Panc1 (cell line): ENCODE measurements around the gene MYCBP2. TPM values are rescaled to one million over a fixed set of nuclear protein-coding genes. Genes with fewer than 3 reads are reported as not detected.
A peak's percentile ranks its signal among the peaks of the same experiment; 100 is the strongest.

ENCODE experiments used
- ATAC-seq: fragments of 200-7000 bp; cut with Tn5 transposase; 2 replicates; pipeline ENCODE4 v1.9.1; 2020; ENCODE audit warnings: mild to moderate bottlenecking, moderate library complexity
- BruUV-seq: library from RNA; stranded (reverse); fragments of 400-500 nt; replicated peaks from 2 replicates; lab custom pipeline; 2021; lab: Mats Ljungman, UMichigan
- CTCF ChIA-PET: fragments of 300-600 bp; sonication (Branson Sonifier 250); formaldehyde crosslinking; loops from one replicate; lab custom pipeline; 2022; ENCODE audit warnings: antibody characterized with exemption; lab: Charles Lee
- POLR2A ChIA-PET: fragments of 300-600 bp; sonication (Branson Sonifier 250); formaldehyde crosslinking; loops from one replicate; lab custom pipeline; 2022; ENCODE audit warnings: antibody characterized with exemption; lab: Charles Lee
- DNase-seq: peaks from one replicate; pipeline ENCODE4 v3.0.0-alpha.2; 2010; ENCODE audit warnings: low read depth, low spot score
- H3K27ac ChIP-seq: 2 replicates; pipeline ENCODE4 v1.5.1; 2011; ENCODE audit warnings: mild to moderate bottlenecking, low read length, inconsistent platforms
- H3K27me3 ChIP-seq: fragments of 200-500 bp; sonication (Bioruptor generic); 2 replicates; pipeline ENCODE4 v1.6.0; 2014; ENCODE audit warnings: low read length, inconsistent platforms; ENCODE audit not compliant: control insufficient read depth, insufficient read depth
- H3K36me3 ChIP-seq: fragments of 200-500 bp; sonication (Bioruptor generic); 2 replicates; pipeline ENCODE4 v1.5.1; 2014; ENCODE audit warnings: inconsistent platforms, mild to moderate bottlenecking, low read length, moderate library complexity; ENCODE audit not compliant: control insufficient read depth, insufficient read depth
- H3K4me1 ChIP-seq: 2 replicates; pipeline ENCODE4 v1.5.1; 2011; ENCODE audit warnings: inconsistent platforms, mild to moderate bottlenecking, low read length, moderate library complexity; ENCODE audit not compliant: control insufficient read depth, insufficient read depth
- H3K4me3 ChIP-seq, 2 experiments: 2 replicates each; pipeline ENCODE4 v1.5.1; 2011 to 2012; ENCODE audit warnings: low read depth in 2 of 2, low read length in 2 of 2, mild to moderate bottlenecking in 2 of 2, inconsistent platforms in 1 of 2, moderate library complexity in 1 of 2
- H3K9me3 ChIP-seq: fragments of 200-500 bp; sonication (Bioruptor generic); 2 replicates; pipeline ENCODE4 v1.5.1; 2014; ENCODE audit warnings: low read depth, mild to moderate bottlenecking, inconsistent platforms, low read length, moderate library complexity; ENCODE audit not compliant: control insufficient read depth, insufficient read depth
- POLR2AphosphoS5 ChIP-seq: IDR thresholded peaks from 2 replicates; pipeline ENCODE4 v1.6.1; 2012; ENCODE audit warnings: mild to moderate bottlenecking, low read depth, low read length, moderate library complexity
- SIN3A ChIP-seq: IDR thresholded peaks from 2 replicates; pipeline ENCODE4 v1.6.1; 2012; ENCODE audit warnings: low read depth, mild to moderate bottlenecking, low read length, moderate library complexity, borderline replicate concordance; ENCODE audit not compliant: insufficient read depth
- TCF7L2 ChIP-seq: IDR thresholded peaks from 2 replicates; pipeline ENCODE4 v1.6.1; 2011; ENCODE audit warnings: mild to moderate bottlenecking, low read depth, low read length, inconsistent platforms
- in situ Hi-C: cut with HindIII; loops from 2 replicates; pipeline ENCODE4 v1.10.0; 2016; ENCODE audit warnings: low sequenced_read_pairs, low pct_unique_long_range_greater_than_20kb
- intact Hi-C: fragments of 100-400 bp; cut with micrococcal nuclease; formaldehyde crosslinking; loops from one replicate; pipeline ENCODE4 v1.10.0; 2022; ENCODE audit not compliant: unreplicated experiment
- total RNA-seq: library from RNA; stranded (reverse); gene quantifications from one replicate; pipeline ENCODE4 v1.2.1, GENCODE V29; 2021; ENCODE audit not compliant: unreplicated experiment
- TF ChIP-seq, protein P1 (sequence below): fragments of 450-650 bp; IDR thresholded peaks from 2 replicates; pipeline ENCODE4 v1.5.1; 2017; ENCODE audit warnings: mild to moderate bottlenecking
- TF ChIP-seq, protein P2 (sequence below), 2 experiments: IDR thresholded peaks; 2 replicates each; pipeline ENCODE4 v1.6.1; 2011 to 2012; ENCODE audit warnings: low read depth in 2 of 2, control low read depth in 1 of 2, low read length in 1 of 2, mild to moderate bottlenecking in 1 of 2, moderate library complexity in 1 of 2; ENCODE audit not compliant: insufficient read depth in 1 of 2

MYCBP2 gene
- total RNA-seq, 1 experiment from 2014 or later = 41.4 TPM

DNA sequence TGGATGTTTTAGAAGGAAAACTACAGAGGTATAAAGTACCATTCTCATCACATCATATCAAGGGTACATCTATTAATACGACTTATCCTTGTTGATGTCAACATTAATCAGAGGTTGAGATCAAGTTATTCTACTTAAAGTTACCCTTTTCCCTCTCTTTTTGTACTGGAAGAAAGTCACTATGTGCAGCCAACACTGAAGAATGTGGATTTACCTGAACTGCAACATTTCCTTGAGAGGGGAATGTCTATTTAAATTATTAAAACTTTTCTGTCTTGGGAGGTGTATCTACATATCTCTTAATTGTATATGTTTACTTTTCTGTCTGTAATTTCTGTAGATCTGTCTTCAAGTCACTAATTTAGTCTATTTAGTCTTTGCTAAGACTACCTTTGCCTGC is 297.5 kb downstream of the MYCBP2 start:
- in situ Hi-C loops (no loop called here), intact Hi-C loops (no loop called here)
- BruUV-seq = no TSS peak
- Histone ChIP-seq H3K36me3 (no peaks in the 10 kb centered on the region), H3K4me1 (peaks cover 8% of the 10 kb centered on the region), H3K9me3 (no peaks in the 10 kb centered on the region), H3K27ac (no peak overlapping the region), H3K27me3 (no peaks in the 10 kb centered on the region), H3K4me3 (no peak overlapping the region)
- ChIA-PET POLR2A (no interaction called here), CTCF (no interaction called here)
- ATAC-seq (no peak), DNase-seq (no peak)
- TF ChIP-seq SIN3A (no peak), POLR2AphosphoS5 (no peak), TCF7L2 (no peak)

DNA sequence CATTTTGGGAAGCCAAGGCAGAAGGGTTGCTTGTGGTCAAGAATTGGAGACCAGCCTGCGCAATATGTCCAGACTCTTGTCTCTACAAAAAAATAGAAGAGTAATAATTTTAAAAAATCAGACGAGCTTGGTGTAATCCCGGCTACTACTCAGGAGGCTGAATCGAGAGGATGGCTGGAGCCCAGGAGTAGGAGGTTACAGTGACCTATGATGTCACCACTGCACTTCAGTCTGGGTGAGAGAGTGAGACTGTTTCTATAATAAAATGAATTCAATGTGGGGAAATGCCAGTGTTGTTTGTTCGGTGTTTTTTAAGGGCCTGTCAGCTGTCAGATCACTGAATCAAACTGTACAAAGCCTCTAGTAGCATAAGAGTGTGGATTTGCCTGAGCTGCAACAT is 298.7 kb downstream of the MYCBP2 start:
- ChIA-PET CTCF (no interaction called here), POLR2A (no interaction called here)
- intact Hi-C loops (no loop called here), in situ Hi-C loops (no loop called here)
- DNase-seq (no peak), ATAC-seq (no peak)
- no peaks in the 10 kb centered on the region for H3K36me3 ChIP-seq
- H3K27me3 ChIP-seq = no peaks in the 10 kb centered on the region
- BruUV-seq = no TSS peak
- H3K4me3 ChIP-seq = no peak overlapping the region; a peak in 1 of 4 replicates
- no peak overlapping the region; the same call in 1 of the 2 replicates for H3K27ac ChIP-seq
- TF ChIP-seq POLR2AphosphoS5 (no peak), SIN3A (no peak), TCF7L2 (no peak)
- TF ChIP-seq, protein P1, sequence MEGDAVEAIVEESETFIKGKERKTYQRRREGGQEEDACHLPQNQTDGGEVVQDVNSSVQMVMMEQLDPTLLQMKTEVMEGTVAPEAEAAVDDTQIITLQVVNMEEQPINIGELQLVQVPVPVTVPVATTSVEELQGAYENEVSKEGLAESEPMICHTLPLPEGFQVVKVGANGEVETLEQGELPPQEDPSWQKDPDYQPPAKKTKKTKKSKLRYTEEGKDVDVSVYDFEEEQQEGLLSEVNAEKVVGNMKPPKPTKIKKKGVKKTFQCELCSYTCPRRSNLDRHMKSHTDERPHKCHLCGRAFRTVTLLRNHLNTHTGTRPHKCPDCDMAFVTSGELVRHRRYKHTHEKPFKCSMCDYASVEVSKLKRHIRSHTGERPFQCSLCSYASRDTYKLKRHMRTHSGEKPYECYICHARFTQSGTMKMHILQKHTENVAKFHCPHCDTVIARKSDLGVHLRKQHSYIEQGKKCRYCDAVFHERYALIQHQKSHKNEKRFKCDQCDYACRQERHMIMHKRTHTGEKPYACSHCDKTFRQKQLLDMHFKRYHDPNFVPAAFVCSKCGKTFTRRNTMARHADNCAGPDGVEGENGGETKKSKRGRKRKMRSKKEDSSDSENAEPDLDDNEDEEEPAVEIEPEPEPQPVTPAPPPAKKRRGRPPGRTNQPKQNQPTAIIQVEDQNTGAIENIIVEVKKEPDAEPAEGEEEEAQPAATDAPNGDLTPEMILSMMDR = no peak
- TF ChIP-seq, protein P2, sequence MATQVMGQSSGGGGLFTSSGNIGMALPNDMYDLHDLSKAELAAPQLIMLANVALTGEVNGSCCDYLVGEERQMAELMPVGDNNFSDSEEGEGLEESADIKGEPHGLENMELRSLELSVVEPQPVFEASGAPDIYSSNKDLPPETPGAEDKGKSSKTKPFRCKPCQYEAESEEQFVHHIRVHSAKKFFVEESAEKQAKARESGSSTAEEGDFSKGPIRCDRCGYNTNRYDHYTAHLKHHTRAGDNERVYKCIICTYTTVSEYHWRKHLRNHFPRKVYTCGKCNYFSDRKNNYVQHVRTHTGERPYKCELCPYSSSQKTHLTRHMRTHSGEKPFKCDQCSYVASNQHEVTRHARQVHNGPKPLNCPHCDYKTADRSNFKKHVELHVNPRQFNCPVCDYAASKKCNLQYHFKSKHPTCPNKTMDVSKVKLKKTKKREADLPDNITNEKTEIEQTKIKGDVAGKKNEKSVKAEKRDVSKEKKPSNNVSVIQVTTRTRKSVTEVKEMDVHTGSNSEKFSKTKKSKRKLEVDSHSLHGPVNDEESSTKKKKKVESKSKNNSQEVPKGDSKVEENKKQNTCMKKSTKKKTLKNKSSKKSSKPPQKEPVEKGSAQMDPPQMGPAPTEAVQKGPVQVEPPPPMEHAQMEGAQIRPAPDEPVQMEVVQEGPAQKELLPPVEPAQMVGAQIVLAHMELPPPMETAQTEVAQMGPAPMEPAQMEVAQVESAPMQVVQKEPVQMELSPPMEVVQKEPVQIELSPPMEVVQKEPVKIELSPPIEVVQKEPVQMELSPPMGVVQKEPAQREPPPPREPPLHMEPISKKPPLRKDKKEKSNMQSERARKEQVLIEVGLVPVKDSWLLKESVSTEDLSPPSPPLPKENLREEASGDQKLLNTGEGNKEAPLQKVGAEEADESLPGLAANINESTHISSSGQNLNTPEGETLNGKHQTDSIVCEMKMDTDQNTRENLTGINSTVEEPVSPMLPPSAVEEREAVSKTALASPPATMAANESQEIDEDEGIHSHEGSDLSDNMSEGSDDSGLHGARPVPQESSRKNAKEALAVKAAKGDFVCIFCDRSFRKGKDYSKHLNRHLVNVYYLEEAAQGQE (IDR thresholded peaks at IDR 0.05; ENCODE audit: insufficient read depth in 1 of 2, low read depth in 2 of 2, low read length in 1 of 2) = no peak
- H3K9me3 ChIP-seq = no peaks in the 10 kb centered on the region
- peaks cover 8% of the 10 kb centered on the region for H3K4me1 ChIP-seq

DNA sequence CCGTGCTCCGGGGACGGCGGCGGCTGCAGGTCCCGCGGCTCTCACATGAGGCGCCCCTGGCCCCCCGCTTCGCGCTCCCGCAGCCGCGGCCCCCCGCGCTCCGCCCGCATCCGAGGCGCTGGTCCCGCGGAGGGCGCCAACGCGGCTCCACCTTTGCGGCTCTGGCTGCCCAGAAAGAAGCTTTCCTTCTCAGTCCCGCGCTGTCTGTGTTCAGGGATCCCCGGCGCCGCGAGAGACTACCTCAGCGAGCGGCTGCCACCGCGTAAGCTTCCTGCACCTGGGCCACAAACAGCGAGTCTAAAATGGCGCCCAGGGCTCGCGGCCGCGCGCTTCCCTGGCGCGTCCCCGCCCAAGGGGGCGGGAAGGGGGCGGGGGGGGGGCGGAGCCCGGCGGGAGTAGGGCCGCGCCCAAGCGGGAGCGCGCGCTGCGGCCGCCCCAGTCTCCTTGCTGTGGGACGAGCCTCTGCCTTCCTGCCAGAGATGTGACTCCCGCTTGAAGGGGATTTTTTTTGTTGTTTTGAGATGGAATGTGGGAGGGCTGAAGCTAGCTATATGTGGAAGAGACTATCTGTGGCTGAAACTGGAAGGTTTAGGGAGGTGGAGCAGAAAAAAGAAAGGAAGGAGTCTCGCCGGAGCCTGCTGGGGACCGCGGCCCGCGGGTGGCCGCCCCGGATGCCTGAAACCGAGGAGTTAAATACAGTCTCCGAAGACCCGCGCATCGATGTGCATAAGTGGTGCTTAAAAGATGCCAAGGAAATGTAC is 299.9 kb downstream of the MYCBP2 start, which contains the start of gene FBXL3:
TSS of gene FBXL3 (minus strand) at position 299 of the 761 bp plus-strand sequence. CDS start 5,299 bp downstream, outside the sequence.
- Histone ChIP-seq H3K4me3 (peak within 1 kb of the TSS; percentile 77 to 83), H3K4me1 (peaks cover 8% of the 10 kb centered on the region), H3K27ac (peak within 1 kb of the TSS; percentile 81), H3K36me3 (no peaks in the 10 kb centered on the region), H3K27me3 (no peaks in the 10 kb centered on the region), H3K9me3 (no peaks in the 10 kb centered on the region)
- CTCF ChIA-PET = interaction anchor here (0.6 kb wide), 1 partner anchor 451 kb away, joined by 3 read pairs; no protein-coding TSS in a partner anchor
- POLR2A ChIA-PET = interaction anchor here (0.6 to 0.7 kb wide), 2 partner anchors 9 to 1331 kb away, joined by 7 to 10 read pairs; no protein-coding TSS in a partner anchor
- intact Hi-C loops (no loop called here), in situ Hi-C loops (no loop called here)
- no peak for DNase-seq
- ATAC-seq = peak; percentile 92
- BruUV-seq = no TSS peak
- no peak for TF ChIP-seq SIN3A
- TF ChIP-seq, protein P1 = no peak
- peak; percentile 63; the same call in 1 of the 2 replicates for TF ChIP-seq POLR2AphosphoS5
